DOHH2 (cell line): ENCODE measurements around the gene CD52.

Source experiments
- EZH2phosphoT487 ChIP-seq: fragments of 200-600 bp; sonication (generic); IDR thresholded peaks from 2 replicates; pipeline ENCODE4 v1.6.1; 2017; ENCODE audit warnings: borderline replicate concordance, mild to moderate bottlenecking, antibody characterized with exemption, low read length, moderate library complexity, mixed read lengths
- TF ChIP-seq, protein P1 (sequence below): fragments of 200-600 bp; sonication (generic); IDR thresholded peaks from one replicate; pipeline ENCODE4 v1.5.1; 2014; ENCODE audit warnings: antibody characterized with exemption, mild to moderate bottlenecking, low read depth, low read length; ENCODE audit not compliant: poor library complexity, severe bottlenecking

DNA sequence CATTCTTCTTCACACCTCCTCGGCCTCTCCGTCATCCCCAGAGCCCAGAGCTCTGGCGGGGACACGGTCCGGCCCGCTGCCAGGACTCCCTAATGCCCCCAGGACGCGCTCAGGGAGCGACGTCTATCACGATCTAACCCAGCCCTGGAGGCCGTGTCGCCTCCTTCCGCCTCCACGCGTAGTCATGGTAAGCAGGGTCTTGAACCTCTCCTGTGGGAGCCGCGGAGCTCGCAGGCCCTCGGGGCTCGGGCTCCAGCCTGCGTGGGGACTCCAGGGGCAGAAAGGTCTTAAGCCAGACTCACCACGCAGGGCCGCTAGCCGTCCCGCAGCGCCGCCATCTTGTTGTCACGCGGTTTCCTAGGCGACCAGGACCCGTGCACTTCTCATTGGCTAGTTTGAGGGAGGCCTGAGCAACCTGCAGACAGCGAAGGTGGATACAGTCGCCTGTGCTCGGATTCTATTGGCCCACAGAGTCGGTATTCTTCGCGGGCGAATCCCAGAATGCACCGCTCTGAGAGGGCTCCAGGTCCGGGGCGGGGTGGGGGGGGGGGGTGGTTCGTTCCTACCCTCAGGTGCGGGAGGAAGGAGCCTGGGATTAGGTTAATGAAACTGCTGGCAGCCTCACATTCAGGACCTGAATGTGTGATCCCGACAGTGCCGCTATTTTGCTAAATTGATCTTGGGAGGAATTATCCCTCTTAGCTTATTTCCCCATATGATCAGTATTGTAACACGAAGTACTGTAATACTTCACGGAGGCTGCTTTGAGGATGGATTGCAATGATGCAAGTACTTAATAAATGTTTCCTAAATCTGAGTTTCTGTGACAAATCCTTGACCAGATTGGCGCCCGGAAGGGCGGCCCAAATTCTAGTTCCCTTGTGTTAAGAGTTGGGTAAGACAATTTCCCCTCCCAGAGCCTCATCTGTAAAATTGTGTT is 11.2 kb upstream of the CD52 start, which contains the start of gene UBXN11:
- TF ChIP-seq, protein P1, sequence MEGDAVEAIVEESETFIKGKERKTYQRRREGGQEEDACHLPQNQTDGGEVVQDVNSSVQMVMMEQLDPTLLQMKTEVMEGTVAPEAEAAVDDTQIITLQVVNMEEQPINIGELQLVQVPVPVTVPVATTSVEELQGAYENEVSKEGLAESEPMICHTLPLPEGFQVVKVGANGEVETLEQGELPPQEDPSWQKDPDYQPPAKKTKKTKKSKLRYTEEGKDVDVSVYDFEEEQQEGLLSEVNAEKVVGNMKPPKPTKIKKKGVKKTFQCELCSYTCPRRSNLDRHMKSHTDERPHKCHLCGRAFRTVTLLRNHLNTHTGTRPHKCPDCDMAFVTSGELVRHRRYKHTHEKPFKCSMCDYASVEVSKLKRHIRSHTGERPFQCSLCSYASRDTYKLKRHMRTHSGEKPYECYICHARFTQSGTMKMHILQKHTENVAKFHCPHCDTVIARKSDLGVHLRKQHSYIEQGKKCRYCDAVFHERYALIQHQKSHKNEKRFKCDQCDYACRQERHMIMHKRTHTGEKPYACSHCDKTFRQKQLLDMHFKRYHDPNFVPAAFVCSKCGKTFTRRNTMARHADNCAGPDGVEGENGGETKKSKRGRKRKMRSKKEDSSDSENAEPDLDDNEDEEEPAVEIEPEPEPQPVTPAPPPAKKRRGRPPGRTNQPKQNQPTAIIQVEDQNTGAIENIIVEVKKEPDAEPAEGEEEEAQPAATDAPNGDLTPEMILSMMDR, result no peak
- no peak for TF ChIP-seq EZH2phosphoT487
